Liver (tissue), 9 donors: ENCODE measurements around the gene LKAAEAR1. TPM values are rescaled to one million over a fixed set of nuclear protein-coding genes. Genes with fewer than 3 reads are reported as not detected.
"Not testable (repeated sequence)": the region's sequence is repeated elsewhere in the genome, so short reads cannot be mapped to it uniquely, and the experiment has no call there.

Experiments
- DNase-seq: peaks from one replicate; pipeline ENCODE4 v3.0.0-alpha.2; 2017; ENCODE audit warnings: low spot score
- H3K27ac ChIP-seq, 2 donors: one replicate each; pipeline ENCODE4 v1.7.0; 2013; ENCODE audit warnings: inconsistent platforms in 2 of 2, low read length in 2 of 2, control low read depth in 1 of 2, low read depth in 1 of 2, mild to moderate bottlenecking in 1 of 2
- H3K27me3 ChIP-seq, 4 donors: one replicate each; pipeline versions ENCODE4 v1.6.1 to v1.7.0; 2013; ENCODE audit warnings: low read length in 3 of 4, inconsistent platforms in 1 of 4, mild to moderate bottlenecking in 1 of 4, moderate library complexity in 1 of 4; ENCODE audit not compliant: control insufficient read depth in 4 of 4, insufficient read depth in 4 of 4
- H3K36me3 ChIP-seq, 4 donors: one replicate each; pipeline versions ENCODE4 v1.6.1 to v1.7.0; 2013; ENCODE audit warnings: low read length in 3 of 4, mild to moderate bottlenecking in 3 of 4, low read depth in 1 of 4, moderate library complexity in 1 of 4; ENCODE audit not compliant: control insufficient read depth in 4 of 4, insufficient read depth in 3 of 4
- H3K4me1 ChIP-seq, 4 donors: one replicate each; pipeline versions ENCODE4 v1.6.1 to v1.7.0; 2013; ENCODE audit warnings: low read length in 3 of 4, mild to moderate bottlenecking in 3 of 4, moderate library complexity in 1 of 4; ENCODE audit not compliant: control insufficient read depth in 4 of 4, insufficient read depth in 4 of 4
- H3K4me3 ChIP-seq, 3 donors: one replicate each; pipeline versions ENCODE4 v1.6.1 to v1.7.0; 2013; ENCODE audit warnings: low read length in 3 of 3, control low read depth in 1 of 3, low read depth in 1 of 3, mild to moderate bottlenecking in 1 of 3
- H3K9ac ChIP-seq, 2 donors: one replicate each; pipeline ENCODE4 v1.7.0; 2013; ENCODE audit warnings: low read length in 2 of 2, mild to moderate bottlenecking in 2 of 2, moderate library complexity in 2 of 2, control low read depth in 1 of 2, low read depth in 1 of 2
- H3K9me3 ChIP-seq, 4 donors: one replicate each; pipeline versions ENCODE4 v1.6.1 to v1.7.0; 2013; ENCODE audit warnings: low read length in 3 of 4; ENCODE audit not compliant: control insufficient read depth in 4 of 4
- ATF3 ChIP-seq: IDR thresholded peaks from 2 replicates; pipeline ENCODE4 v1.6.1; 2016; ENCODE audit warnings: antibody characterized with exemption
- CTCF ChIP-seq: fragments of 150-350 bp; IDR thresholded peaks from 2 replicates; pipeline ENCODE4 v1.5.1; 2017; ENCODE audit warnings: improper control_type of control experiment, low read depth, low read length; ENCODE audit not compliant: missing input control
- EGR1 ChIP-seq, 2 donors: IDR thresholded peaks; 2 replicates each; pipeline ENCODE4 v1.6.1; 2016 to 2018; ENCODE audit warnings: antibody characterized with exemption in 2 of 2, low read depth in 2 of 2
- FOXA1 ChIP-seq: IDR thresholded peaks from 2 replicates; pipeline ENCODE4 v1.6.1; 2016; ENCODE audit warnings: antibody characterized with exemption
- FOXA2 ChIP-seq: IDR thresholded peaks from 2 replicates; pipeline ENCODE4 v1.6.1; 2016; ENCODE audit warnings: antibody characterized with exemption
- GABPA ChIP-seq, 2 donors: IDR thresholded peaks in 1 of 2; conservative IDR thresholded peaks in 1 of 2; 2 replicates each; pipeline ENCODE4 v1.6.1; 2016; ENCODE audit warnings: antibody characterized with exemption in 2 of 2, mild to moderate bottlenecking in 1 of 2, moderate library complexity in 1 of 2
- HNF4G ChIP-seq: IDR thresholded peaks from 2 replicates; pipeline ENCODE4 v1.6.1; 2016; ENCODE audit warnings: antibody characterized with exemption
- JUND ChIP-seq, 2 donors: IDR thresholded peaks; 2 replicates each; pipeline ENCODE4 v1.6.1; 2016; ENCODE audit warnings: antibody characterized with exemption in 2 of 2
- MAX ChIP-seq: IDR thresholded peaks from 2 replicates; pipeline ENCODE4 v1.6.1; 2016; ENCODE audit warnings: antibody characterized with exemption
- RAD21 ChIP-seq, 2 donors: IDR thresholded peaks; 2 replicates each; pipeline ENCODE4 v1.6.1; 2016; ENCODE audit warnings: antibody characterized with exemption in 2 of 2, mild to moderate bottlenecking in 2 of 2
- REST ChIP-seq: IDR thresholded peaks from 2 replicates; pipeline ENCODE4 v1.6.1; 2016; ENCODE audit warnings: antibody characterized with exemption, mild to moderate bottlenecking
- RXRA ChIP-seq, 2 donors: IDR thresholded peaks; 2 replicates each; pipeline ENCODE4 v1.6.1; 2017 to 2018; ENCODE audit warnings: antibody characterized with exemption in 2 of 2, mild to moderate bottlenecking in 1 of 2
- SP1 ChIP-seq: IDR thresholded peaks from 2 replicates; pipeline ENCODE4 v1.6.1; 2018; ENCODE audit warnings: antibody characterized with exemption, mild to moderate bottlenecking
- TAF1 ChIP-seq: conservative IDR thresholded peaks from 2 replicates; pipeline ENCODE4 v1.6.1; 2016; ENCODE audit warnings: antibody characterized with exemption, mild to moderate bottlenecking
- YY1 ChIP-seq: IDR thresholded peaks from 2 replicates; pipeline ENCODE4 v1.6.1; 2016; ENCODE audit warnings: antibody characterized with exemption, mild to moderate bottlenecking
- ZBTB33 ChIP-seq: IDR thresholded peaks from 2 replicates; pipeline ENCODE4 v1.6.1; 2016; ENCODE audit warnings: antibody characterized with exemption
- whole genome bisulfite sequencing: extraction: QIAGEN DNeasy Blood & Tissue Kit; methylation state at CpG from one replicate; pipeline ENCODE4 v1.1.7; 2013; 5-methylcytosine and 5-hydroxymethylcytosine counted together
- polyA plus RNA-seq, 2 donors: library from polyadenylated mRNA; stranded (reverse) in 1 of 2; unstranded in 1 of 2; fragments of 200-250 nt in 1 of 2; fragments of >200 nt in 1 of 2; fragmentation: Nextera tagmentation in 1 of 2; extraction: Ambion mirVana in 1 of 2; gene quantifications; one replicate each; pipeline versions ENCODE4 v1.2.1 to v1.2.3, GENCODE V29; 2013 to 2015
- total RNA-seq, 2 donors: library from RNA; depleted of rRNA; stranded (reverse); fragments of >200 nt; gene quantifications; one replicate each; pipeline ENCODE4 v1.2.3, GENCODE V29; 2014
- donor health status: healthy.
- donor health status: healthy.
- donor health status: healthy.
- donor health status: healthy.
- donor health status: healthy.

The LKAAEAR1 gene
- total and polyA plus RNA-seq, 4 donors = 0.08 TPM; not detected in 3

- H3K36me3 ChIP-seq = no peaks in the 10 kb centered on the region
- H3K9ac ChIP-seq = no peak overlapping the region
- WGBS = 82% methylated on average over 11 of the region's 11 CpGs
- TF ChIP-seq RAD21 (IDR thresholded peaks at IDR 0.05) (no peak), FOXA1 (no peak), JUND (IDR thresholded peaks at IDR 0.05) (no peak), RXRA (IDR thresholded peaks at IDR 0.05) (no peak), ATF3 (no peak), SP1 (no peak), YY1 (no peak), FOXA2 (no peak), ZBTB33 (no peak), GABPA (IDR thresholded peaks at IDR 0.05 in 1 of 2, conservative IDR thresholded peaks at IDR 0.05 in 1 of 2) (no peak), MAX (no peak), TAF1 (no peak), REST (no peak), CTCF (no peak), EGR1 (IDR thresholded peaks at IDR 0.05; ENCODE audit: low read depth in 2 of 2) (no peak), HNF4G (no peak)
- H3K9me3 ChIP-seq = no peaks in the 10 kb centered on the region
- H3K27me3 ChIP-seq = no peaks in the 10 kb centered on the region
- H3K27ac ChIP-seq = no peak overlapping the region
- H3K4me1 ChIP-seq = no peaks in the 10 kb centered on the region
- no peak for DNase-seq
- no peak overlapping the region for H3K4me3 ChIP-seq
Observed at GRCh38 chr20:64129146-64129782, 45.1 kb upstream of the LKAAEAR1 start.

GRCh38 chr20:64123517-64123916 is 39.3 kb upstream of the LKAAEAR1 start:
- H3K9ac ChIP-seq, H3K36me3 ChIP-seq, H3K4me1 ChIP-seq, H3K9me3 ChIP-seq, H3K4me3 ChIP-seq, DNase-seq, H3K27me3 ChIP-seq, H3K27ac ChIP-seq: not testable (repeated sequence)
- 79% methylated on average over 11 of the region's 11 CpGs for WGBS

- not testable (repeated sequence) for H3K36me3 ChIP-seq, H3K27ac ChIP-seq, DNase-seq, H3K4me3 ChIP-seq, H3K9ac ChIP-seq, H3K27me3 ChIP-seq, H3K9me3 ChIP-seq, H3K4me1 ChIP-seq
- 78% methylated on average over 11 of the region's 11 CpGs for WGBS
Observed at GRCh38 chr20:64122927-64123326, 38.7 kb upstream of the LKAAEAR1 start.
